Measurements from ENCODE around the gene CHCHD3.

Gene CHCHD3

GRCh38 chr7:132777414-132777813, 304.5 kb downstream of the CHCHD3 start:
- DNase-seq (ENCODE audit: low read depth, low spot score) = no peak

GRCh38 chr7:132776048-132776620, 305.8 kb downstream of the CHCHD3 start:
- no peak for DNase-seq (ENCODE audit: low read depth, low spot score)

- no peak for DNase-seq (ENCODE audit: low read depth, low spot score)
These were observed 308.3 kb downstream of the CHCHD3 start for GRCh38 chr7:132773527-132773956.

- DNase-seq (ENCODE audit: low read depth, low spot score) = no peak
These were observed 310.6 kb downstream of the CHCHD3 start for GRCh38 chr7:132771301-132771730.

DNA sequence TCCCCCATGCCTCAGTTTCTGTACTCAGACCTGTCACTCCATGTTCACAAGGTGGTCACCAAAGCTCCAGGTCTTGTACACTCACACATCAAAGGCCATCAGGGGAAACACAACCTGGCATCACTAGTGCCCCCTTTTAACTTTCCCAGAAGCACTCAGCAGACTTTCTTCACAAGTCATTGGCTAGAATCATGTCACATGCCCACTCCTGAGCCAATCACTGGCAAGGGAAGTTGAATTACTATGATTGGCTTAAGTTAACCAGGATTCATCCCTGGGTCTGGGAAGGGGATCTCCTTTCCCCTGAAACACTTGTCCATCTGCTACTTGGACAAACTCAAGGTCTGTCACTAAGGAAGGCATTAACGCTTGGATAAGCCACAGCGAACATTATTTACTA, 311.8 kb downstream of the CHCHD3 start:
- DNase-seq (ENCODE audit: low read depth, low spot score) = no peak

DNA sequence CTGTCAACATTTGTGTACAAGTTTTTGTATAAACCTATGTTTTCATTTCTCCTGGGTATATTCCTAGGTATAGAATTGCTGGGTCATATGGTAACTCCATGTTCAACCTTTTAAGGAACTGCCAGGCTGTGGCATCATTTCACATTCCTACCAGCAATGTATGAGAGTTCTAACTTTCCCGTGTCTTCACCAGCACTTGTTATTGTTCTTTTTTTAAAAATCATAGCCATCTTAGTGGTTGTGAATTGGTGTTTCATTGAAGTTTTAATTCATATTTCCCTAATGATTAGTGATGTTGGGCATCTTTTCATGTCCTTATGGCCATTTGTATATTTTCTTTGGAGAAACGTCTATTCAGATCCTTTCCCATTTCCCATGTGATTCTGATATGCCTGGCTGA, 312.6 kb downstream of the CHCHD3 start:
- DNase-seq (ENCODE audit: low read depth, low spot score) = no peak

GRCh38 chr7:132768099-132768498, 313.8 kb downstream of the CHCHD3 start:
- DNase-seq (ENCODE audit: low read depth, low spot score) = no peak

- DNase-seq (ENCODE audit: low read depth, low spot score) = no peak
These were observed 314.5 kb downstream of the CHCHD3 start for GRCh38 chr7:132767378-132767777.

GRCh38 chr7:132766660-132767059, 315.2 kb downstream of the CHCHD3 start:
- no peak for DNase-seq (ENCODE audit: low read depth, low spot score)

- DNase-seq (ENCODE audit: low read depth, low spot score) = no peak
These were observed 316.0 kb downstream of the CHCHD3 start for GRCh38 chr7:132765861-132766260.

GRCh38 chr7:132764762-132765161, 317.1 kb downstream of the CHCHD3 start:
- no peak for DNase-seq (ENCODE audit: low read depth, low spot score)

DNA sequence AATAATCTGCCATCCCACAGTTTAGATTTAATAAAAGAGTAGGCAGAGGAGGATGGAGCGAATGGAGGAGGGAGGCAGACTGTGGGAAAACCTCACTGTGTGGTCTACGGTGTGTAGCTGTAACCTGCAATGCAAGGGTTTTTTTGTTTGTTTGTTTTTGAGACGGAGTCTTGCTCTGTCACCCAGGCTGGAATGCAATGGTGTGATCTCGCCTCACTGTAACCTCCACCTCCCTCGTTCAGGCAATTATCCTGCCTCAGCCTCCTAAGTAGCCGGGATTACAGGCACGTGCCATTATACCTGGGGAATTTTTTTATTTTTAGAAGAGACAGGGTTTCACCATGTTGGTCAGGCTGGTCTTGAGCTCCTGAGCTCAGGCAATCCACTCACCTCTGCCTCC, 321.0 kb downstream of the CHCHD3 start:
- DNase-seq (ENCODE audit: low read depth, low spot score) = no peak

DNA sequence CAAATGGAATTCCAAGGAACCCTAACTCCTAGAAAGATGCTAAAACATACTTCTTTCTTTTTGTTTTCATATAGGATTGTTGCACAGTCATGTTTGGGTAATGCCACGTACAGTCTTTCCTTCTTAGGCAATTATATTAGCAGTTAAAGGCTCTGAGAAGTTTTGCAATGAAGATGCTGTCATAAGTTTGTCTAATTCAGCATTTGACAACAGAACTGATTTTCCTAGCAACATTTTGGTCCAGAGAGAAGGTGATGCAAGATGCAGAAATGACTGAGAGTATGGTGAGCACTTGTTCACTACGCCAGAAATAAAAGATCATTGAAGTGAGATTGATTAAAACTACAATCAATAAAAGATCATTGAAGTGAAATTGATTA, 321.7 kb downstream of the CHCHD3 start:
- DNase-seq (ENCODE audit: low read depth, low spot score) = no peak

DNA sequence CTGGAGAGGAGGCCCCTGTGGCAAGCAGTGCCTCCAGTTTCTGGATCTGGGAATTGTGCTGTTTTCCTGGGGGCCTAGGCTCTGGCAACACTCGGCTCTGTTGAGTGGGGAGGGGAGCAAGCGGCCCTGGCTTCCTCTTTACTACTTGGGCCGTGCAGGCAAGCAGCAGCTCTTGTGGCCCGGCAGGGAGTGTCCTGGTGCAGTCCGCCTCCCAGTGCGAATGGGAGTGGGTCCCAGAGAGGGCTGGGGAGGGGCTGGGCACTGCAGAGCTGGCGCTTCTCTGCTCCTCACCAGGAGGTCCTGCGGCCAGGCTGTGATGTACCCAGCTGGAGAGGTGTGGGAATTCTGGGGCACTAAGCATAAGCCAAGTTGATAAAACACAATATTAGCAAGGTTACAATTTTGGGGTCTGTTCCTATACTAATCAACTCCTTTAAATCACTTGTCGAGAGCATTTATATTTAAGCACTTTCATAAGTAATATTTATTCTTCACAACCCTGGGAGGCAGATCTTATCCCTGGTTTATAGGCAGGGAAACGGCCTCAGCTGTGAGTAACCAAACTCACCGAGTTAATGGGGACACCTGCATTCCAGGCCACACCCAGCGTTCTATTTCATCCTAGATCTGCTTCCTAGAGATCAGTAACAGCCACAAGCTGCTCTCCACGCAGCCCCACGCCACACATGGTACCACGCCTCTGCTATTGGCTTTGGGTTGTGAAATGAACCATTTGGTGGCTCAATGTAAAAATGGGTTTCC, 322.2 kb downstream of the CHCHD3 start:
- DNase-seq (ENCODE audit: low read depth, low spot score) = no peak

DNA sequence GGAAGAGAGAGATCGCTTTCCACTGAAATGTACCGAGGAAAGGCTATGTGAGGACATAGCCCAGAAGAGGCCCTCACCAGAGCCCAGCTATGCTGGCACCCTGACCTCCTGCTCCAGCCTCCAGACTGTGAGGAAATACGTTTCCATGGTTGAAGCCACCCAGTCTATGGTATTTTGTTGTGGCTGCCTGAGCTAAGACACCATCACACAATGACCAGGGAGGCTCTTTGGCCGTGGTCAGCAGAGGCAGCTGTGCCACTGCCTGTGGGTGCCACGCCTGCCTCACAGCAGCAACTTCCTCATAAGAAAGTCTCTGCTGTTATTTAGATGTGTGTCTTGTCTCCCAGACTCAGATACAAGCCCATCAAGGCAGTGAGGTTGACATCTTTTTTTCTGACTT, 322.9 kb downstream of the CHCHD3 start:
- no peak for DNase-seq (ENCODE audit: low read depth, low spot score)

- DNase-seq (ENCODE audit: low read depth, low spot score) = no peak
These were observed 324.1 kb downstream of the CHCHD3 start for GRCh38 chr7:132757783-132758182.

GRCh38 chr7:132756484-132756990, 325.4 kb downstream of the CHCHD3 start:
- DNase-seq (ENCODE audit: low read depth, low spot score) = no peak

DNA sequence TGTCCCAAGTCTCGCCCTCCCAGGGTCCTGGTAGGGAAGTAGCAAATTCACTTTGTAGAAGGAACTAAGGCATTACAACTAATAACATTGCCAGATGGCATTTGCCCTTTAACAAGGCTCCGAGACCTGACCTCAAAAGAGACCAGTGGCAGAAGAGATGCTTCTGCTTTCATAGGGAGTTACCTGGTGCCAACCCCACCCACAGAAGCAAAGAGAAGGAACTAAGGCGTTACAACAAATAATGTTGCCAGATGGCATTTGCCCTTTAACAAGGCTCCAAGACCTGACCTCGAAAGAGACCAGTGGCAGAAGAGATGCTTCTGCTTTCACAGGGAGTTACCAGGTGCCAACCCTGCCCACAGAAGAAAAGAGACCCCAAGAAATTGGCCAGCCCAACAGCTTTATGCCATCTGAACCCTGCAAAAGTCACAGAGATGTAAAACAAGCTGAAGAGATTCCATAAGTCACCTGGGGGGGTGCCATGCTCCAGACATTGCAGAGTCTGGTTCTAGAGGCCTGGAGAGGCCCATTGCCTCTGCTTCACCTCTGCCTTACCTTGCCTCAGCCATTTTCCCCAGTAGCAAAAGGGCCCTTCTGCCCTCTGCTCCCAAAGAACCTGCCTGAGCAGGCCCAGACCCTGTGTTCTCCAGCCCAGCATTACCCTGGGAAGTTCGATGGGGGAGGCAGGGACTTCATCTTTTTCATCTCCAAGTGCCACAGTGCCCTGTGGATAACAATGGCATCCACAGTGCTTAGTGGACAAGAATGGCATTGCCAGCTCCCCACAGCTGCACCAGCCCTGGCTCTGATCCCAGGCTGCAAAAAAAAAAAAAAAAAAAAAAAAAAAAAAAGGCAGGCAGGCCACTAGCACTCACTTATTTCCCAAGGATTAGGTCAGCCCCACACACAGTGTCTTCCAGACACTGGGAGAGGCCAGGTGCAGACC, 326.1 kb downstream of the CHCHD3 start:
- no peak for DNase-seq (ENCODE audit: low read depth, low spot score)

DNA sequence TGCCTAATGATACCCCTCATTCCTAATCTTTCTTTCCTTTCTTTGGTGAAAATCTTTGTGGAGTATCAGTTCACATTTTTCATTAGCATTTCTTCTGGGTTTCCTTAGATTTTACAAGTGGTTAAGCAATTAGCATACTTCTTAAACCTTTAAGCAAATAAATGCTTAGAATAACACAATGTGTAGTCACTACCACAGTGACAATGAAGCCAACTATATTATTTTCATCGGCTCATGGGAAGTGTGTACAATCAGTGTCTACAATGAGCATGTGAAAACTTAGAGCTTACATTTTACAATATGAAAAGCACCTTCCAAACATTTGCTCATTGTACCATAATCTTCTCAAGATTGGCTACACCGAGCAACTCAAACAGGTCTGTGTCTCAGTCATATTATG, 329.5 kb downstream of the CHCHD3 start:
- no peak for DNase-seq (ENCODE audit: low read depth, low spot score)

- DNase-seq (ENCODE audit: low read depth, low spot score) = no peak
These were observed 330.6 kb downstream of the CHCHD3 start for GRCh38 chr7:132751244-132751647.

- no peak for DNase-seq (ENCODE audit: low read depth, low spot score)
These were observed 331.2 kb downstream of the CHCHD3 start for GRCh38 chr7:132750530-132751217.

DNA sequence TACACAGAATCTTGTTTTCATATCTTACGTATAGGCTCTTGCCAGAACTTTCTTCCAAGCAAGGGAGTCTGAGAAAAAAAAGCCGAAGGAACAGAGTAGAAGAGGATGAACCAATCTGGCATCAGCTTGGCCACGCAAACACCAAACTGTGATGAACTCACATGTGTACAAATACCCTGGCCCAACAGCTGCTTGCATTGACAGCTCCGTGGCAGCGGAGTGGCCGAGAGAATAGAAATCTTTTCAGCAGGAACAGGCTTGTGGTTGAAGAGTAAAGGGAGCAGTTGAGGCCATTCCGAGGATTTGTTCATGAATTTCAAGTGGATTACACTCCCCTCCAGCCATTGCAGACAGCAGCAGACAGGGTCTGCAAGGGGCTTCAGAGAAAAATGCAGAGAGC, 331.8 kb downstream of the CHCHD3 start:
- no peak for DNase-seq (ENCODE audit: low read depth, low spot score)

Data from iPS DF 19.7 (cell line).